Measurements from ENCODE around the gene CREM. TPM values are rescaled to one million over a fixed set of nuclear protein-coding genes. Genes with fewer than 3 reads are reported as not detected.

Gene CREM
- polyA plus RNA-seq, 1 of the 3 experiments (the other 2 are of a cell fraction) = 41.4 TPM

DNA sequence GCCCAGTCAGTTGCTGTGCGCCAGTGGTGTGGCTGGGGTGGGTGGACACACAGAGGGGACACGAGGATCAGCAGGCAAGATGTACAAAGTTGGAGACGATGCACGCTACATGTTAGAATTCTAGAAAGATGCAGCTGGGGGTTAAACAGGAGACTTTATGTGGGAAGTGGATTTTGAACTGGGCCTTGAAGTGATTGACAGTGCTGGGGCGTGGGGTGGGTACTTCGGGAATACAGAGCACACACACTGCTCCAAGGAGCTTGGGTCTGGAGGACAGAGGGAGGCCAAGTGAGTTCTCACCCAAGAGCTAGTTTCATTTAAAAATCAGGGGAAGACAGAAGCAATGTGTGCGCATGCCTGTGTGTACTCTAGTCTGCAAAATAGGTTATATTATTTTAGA is 87.1 kb downstream of the CREM start:
- Histone ChIP-seq H3K36me3 (replicated peaks in 1 of 2; ENCODE audit: control insufficient read depth in 1 of 2, insufficient read depth in 2 of 2, low read length in 1 of 2) (no peaks in the 10 kb centered on the region), H3K79me2 (ENCODE audit: insufficient read depth) (no peaks in the 10 kb centered on the region), H4K20me1 (ENCODE audit: insufficient read depth) (no peaks in the 10 kb centered on the region), H3F3A (replicated peaks; ENCODE audit: insufficient read depth) (no peaks in the 10 kb centered on the region), H3K4me1 (ENCODE audit: control insufficient read depth in 1 of 2, insufficient read depth in 2 of 2, low read depth in 1 of 2, low read length in 1 of 2) (no peaks in the 10 kb centered on the region; a peak in 1 of 4 replicates), H2AFZ (ENCODE audit: low read depth) (no peak overlapping the region), H3K4me2 (no peak overlapping the region), H3K9ac (no peak overlapping the region), H3K9me3 (no peaks in the 10 kb centered on the region), H3K9me2 (no peaks in the 10 kb centered on the region), H3K27me3 (ENCODE audit: insufficient read depth) (no peaks in the 10 kb centered on the region), H3K27ac (ENCODE audit: low read depth in 2 of 2, low read length in 1 of 2) (no peak overlapping the region), H3K4me3 (ENCODE audit: low read depth in 2 of 2, low read length in 1 of 2) (no peak overlapping the region)
- CTCF ChIA-PET = interaction anchor here (0.5 to 2.7 kb wide), 6 partner anchors 9 to 292 kb away, joined by 3 to 14 read pairs (median 4); partner anchors contain the start of gene CREM
- TF ChIP-seq, protein P1, sequence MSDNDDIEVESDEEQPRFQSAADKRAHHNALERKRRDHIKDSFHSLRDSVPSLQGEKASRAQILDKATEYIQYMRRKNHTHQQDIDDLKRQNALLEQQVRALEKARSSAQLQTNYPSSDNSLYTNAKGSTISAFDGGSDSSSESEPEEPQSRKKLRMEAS (IDR thresholded peaks at IDR 0.05; ENCODE audit: low read depth) = no peak
- no peak for TF ChIP-seq JUND (IDR thresholded peaks at IDR 0.05)
- TF ChIP-seq ELF1 (IDR thresholded peaks at IDR 0.05) = no peak
- no peak for DNase-seq
- WGBS (ENCODE audit: low lambda C conversion rate) = 91% methylated on average over 7 of the region's 7 CpGs
- POLR2A ChIA-PET = no interaction called here

DNA sequence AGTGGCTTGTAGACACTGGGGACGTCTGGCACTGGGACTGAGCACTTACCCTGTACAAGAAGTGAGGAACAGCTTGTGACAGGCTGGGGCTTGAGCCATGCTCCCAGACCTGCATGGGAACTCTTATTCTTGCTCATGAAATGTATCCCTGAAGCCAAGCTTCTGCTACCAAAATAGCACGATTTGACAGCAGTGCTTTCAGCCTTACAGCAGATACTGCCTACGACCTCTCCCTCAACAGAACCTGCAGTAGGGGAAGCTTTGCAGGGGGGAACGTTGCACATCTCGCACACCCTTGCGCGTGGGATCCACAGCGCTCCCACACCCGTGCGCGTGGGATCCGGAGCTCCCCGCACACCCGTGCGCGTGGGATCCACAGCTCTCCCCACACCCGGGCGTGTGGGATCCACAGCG is 88.0 kb downstream of the CREM start:
- WGBS (ENCODE audit: low lambda C conversion rate) = 96% methylated on average over 19 of the region's 19 CpGs
- Histone ChIP-seq H3K4me1 (ENCODE audit: control insufficient read depth in 1 of 2, insufficient read depth in 2 of 2, low read depth in 1 of 2, low read length in 1 of 2) (no peaks in the 10 kb centered on the region; a peak in 1 of 4 replicates), H3K4me2 (no peak overlapping the region), H3K27me3 (ENCODE audit: insufficient read depth) (no peaks in the 10 kb centered on the region), H3K36me3 (replicated peaks in 1 of 2; ENCODE audit: control insufficient read depth in 1 of 2, insufficient read depth in 2 of 2, low read length in 1 of 2) (no peaks in the 10 kb centered on the region), H3K4me3 (ENCODE audit: low read depth in 2 of 2, low read length in 1 of 2) (no peak overlapping the region), H3K9me3 (no peaks in the 10 kb centered on the region), H3K27ac (ENCODE audit: low read depth in 2 of 2, low read length in 1 of 2) (no peak overlapping the region), H4K20me1 (ENCODE audit: insufficient read depth) (no peaks in the 10 kb centered on the region), H2AFZ (ENCODE audit: low read depth) (no peak overlapping the region), H3K9me2 (no peaks in the 10 kb centered on the region), H3K79me2 (ENCODE audit: insufficient read depth) (no peaks in the 10 kb centered on the region), H3F3A (replicated peaks; ENCODE audit: insufficient read depth) (no peaks in the 10 kb centered on the region), H3K9ac (no peak overlapping the region)
- CTCF ChIA-PET = interaction anchor here (1.4 to 4.2 kb wide), 4 partner anchors 19 to 125 kb away, joined by 3 to 29 read pairs (median 11); partner anchors contain the start of genes CREM and CUL2
- TF ChIP-seq NRF1 (IDR thresholded peaks at IDR 0.05; ENCODE audit: low read depth, low read length) (no peak), FOXM1 (IDR thresholded peaks at IDR 0.05; ENCODE audit: low read depth) (no peak), TEAD4 (IDR thresholded peaks at IDR 0.05; ENCODE audit: borderline replicate concordance, insufficient read depth) (no peak), RCOR1 (IDR thresholded peaks at IDR 0.05; ENCODE audit: low read length) (no peak), FOSL2 (IDR thresholded peaks at IDR 0.05; ENCODE audit: borderline replicate concordance, low read depth) (no peak), MEF2A (IDR thresholded peaks at IDR 0.05; ENCODE audit: borderline replicate concordance, low read depth) (no peak), GABPA (IDR thresholded peaks at IDR 0.05; ENCODE audit: low read depth) (no peak), ELF1 (IDR thresholded peaks at IDR 0.05) (no peak), GATA2 (CRISPR knock-in tag; IDR thresholded peaks at IDR 0.05) (no peak)
- TF ChIP-seq, protein P1 (IDR thresholded peaks at IDR 0.05; ENCODE audit: low read depth) = no peak
- TF ChIP-seq, protein P2, sequence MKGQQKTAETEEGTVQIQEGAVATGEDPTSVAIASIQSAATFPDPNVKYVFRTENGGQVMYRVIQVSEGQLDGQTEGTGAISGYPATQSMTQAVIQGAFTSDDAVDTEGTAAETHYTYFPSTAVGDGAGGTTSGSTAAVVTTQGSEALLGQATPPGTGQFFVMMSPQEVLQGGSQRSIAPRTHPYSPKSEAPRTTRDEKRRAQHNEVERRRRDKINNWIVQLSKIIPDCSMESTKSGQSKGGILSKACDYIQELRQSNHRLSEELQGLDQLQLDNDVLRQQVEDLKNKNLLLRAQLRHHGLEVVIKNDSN (IDR thresholded peaks at IDR 0.05; ENCODE audit: borderline replicate concordance, low read depth) = no peak
- TF ChIP-seq, protein P3, sequence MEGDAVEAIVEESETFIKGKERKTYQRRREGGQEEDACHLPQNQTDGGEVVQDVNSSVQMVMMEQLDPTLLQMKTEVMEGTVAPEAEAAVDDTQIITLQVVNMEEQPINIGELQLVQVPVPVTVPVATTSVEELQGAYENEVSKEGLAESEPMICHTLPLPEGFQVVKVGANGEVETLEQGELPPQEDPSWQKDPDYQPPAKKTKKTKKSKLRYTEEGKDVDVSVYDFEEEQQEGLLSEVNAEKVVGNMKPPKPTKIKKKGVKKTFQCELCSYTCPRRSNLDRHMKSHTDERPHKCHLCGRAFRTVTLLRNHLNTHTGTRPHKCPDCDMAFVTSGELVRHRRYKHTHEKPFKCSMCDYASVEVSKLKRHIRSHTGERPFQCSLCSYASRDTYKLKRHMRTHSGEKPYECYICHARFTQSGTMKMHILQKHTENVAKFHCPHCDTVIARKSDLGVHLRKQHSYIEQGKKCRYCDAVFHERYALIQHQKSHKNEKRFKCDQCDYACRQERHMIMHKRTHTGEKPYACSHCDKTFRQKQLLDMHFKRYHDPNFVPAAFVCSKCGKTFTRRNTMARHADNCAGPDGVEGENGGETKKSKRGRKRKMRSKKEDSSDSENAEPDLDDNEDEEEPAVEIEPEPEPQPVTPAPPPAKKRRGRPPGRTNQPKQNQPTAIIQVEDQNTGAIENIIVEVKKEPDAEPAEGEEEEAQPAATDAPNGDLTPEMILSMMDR (IDR thresholded peaks at IDR 0.05) = no peak
- TF ChIP-seq, protein P4, sequence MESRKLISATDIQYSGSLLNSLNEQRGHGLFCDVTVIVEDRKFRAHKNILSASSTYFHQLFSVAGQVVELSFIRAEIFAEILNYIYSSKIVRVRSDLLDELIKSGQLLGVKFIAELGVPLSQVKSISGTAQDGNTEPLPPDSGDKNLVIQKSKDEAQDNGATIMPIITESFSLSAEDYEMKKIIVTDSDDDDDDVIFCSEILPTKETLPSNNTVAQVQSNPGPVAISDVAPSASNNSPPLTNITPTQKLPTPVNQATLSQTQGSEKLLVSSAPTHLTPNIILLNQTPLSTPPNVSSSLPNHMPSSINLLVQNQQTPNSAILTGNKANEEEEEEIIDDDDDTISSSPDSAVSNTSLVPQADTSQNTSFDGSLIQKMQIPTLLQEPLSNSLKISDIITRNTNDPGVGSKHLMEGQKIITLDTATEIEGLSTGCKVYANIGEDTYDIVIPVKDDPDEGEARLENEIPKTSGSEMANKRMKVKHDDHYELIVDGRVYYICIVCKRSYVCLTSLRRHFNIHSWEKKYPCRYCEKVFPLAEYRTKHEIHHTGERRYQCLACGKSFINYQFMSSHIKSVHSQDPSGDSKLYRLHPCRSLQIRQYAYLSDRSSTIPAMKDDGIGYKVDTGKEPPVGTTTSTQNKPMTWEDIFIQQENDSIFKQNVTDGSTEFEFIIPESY (IDR thresholded peaks at IDR 0.05; ENCODE audit: borderline replicate concordance, low read depth) = no peak
- TF ChIP-seq, protein P5, sequence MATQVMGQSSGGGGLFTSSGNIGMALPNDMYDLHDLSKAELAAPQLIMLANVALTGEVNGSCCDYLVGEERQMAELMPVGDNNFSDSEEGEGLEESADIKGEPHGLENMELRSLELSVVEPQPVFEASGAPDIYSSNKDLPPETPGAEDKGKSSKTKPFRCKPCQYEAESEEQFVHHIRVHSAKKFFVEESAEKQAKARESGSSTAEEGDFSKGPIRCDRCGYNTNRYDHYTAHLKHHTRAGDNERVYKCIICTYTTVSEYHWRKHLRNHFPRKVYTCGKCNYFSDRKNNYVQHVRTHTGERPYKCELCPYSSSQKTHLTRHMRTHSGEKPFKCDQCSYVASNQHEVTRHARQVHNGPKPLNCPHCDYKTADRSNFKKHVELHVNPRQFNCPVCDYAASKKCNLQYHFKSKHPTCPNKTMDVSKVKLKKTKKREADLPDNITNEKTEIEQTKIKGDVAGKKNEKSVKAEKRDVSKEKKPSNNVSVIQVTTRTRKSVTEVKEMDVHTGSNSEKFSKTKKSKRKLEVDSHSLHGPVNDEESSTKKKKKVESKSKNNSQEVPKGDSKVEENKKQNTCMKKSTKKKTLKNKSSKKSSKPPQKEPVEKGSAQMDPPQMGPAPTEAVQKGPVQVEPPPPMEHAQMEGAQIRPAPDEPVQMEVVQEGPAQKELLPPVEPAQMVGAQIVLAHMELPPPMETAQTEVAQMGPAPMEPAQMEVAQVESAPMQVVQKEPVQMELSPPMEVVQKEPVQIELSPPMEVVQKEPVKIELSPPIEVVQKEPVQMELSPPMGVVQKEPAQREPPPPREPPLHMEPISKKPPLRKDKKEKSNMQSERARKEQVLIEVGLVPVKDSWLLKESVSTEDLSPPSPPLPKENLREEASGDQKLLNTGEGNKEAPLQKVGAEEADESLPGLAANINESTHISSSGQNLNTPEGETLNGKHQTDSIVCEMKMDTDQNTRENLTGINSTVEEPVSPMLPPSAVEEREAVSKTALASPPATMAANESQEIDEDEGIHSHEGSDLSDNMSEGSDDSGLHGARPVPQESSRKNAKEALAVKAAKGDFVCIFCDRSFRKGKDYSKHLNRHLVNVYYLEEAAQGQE (IDR thresholded peaks at IDR 0.05; ENCODE audit: low read depth, low read length) = no peak
- POLR2A ChIA-PET = no interaction called here
- DNase-seq = no peak
